ENCODE measurements around the gene ADGRG6. TPM values are rescaled to one million over a fixed set of nuclear protein-coding genes. Genes with fewer than 3 reads are reported as not detected.

The ADGRG6 gene
- total RNA-seq, 1 donor from 2014 or later, result 35.3 TPM

DNA sequence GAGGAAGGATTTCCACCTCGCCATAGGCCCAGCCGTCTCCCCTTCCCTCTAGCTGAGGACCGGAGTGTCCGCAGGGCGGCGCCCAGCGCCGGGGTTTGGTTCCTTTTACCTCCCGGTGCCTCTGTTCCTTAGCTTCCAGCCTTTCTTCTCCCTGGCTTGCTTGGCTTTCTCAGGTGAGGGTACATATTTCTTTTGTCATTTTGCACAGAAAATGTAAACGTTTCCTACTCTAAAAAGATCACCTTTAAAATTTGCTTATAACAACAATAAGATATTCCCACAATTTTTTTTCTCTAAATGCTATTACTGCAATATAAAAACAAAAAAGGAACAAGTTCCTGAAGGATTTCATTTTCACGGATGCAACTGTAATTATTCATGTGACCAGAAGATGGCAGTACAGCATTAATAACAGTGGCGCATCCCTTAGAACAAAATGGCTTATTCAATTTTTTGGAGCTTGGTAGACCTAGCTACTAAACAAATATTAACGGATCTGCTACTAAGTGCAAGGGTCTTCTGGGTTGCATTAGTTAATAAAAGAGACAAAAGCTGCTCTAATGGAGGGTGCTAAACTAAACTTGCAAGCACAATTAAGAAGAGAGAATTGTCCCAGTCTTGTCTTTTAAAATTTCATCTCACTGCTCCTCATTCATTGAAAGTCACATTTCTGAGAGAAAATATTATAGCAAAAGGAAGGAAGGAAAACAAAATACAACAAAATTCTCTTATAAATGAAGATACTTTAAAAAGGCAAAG is 172.9 kb downstream of the ADGRG6 start:
- H3K4me3 ChIP-seq (ENCODE audit: low read depth, low read length), result no peak overlapping the region
- DNase-seq (ENCODE audit: low read depth), result peak; percentile 35
- TF ChIP-seq, protein P1, sequence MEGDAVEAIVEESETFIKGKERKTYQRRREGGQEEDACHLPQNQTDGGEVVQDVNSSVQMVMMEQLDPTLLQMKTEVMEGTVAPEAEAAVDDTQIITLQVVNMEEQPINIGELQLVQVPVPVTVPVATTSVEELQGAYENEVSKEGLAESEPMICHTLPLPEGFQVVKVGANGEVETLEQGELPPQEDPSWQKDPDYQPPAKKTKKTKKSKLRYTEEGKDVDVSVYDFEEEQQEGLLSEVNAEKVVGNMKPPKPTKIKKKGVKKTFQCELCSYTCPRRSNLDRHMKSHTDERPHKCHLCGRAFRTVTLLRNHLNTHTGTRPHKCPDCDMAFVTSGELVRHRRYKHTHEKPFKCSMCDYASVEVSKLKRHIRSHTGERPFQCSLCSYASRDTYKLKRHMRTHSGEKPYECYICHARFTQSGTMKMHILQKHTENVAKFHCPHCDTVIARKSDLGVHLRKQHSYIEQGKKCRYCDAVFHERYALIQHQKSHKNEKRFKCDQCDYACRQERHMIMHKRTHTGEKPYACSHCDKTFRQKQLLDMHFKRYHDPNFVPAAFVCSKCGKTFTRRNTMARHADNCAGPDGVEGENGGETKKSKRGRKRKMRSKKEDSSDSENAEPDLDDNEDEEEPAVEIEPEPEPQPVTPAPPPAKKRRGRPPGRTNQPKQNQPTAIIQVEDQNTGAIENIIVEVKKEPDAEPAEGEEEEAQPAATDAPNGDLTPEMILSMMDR (conservative IDR thresholded peaks at IDR 0.05; ENCODE audit: low read depth, low read length), result peak; percentile 51

DNA sequence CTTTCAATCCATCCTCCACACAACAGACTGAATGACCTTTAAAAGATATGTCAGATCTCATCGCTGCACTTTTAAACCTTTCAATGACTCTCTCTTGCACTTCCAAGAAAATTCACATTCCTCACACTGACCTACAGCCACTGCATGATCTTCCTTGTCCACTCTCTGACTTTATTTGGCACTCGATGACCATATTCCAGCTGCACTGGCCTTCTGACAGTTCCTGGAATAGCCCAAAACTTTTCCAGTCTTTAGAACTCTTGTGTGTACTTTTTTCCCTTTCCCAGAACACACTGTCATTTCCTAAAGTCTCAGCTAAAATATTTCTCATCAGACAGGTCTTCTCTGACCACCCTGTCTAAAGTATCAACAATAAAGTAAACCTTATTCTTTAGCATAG is 174.6 kb downstream of the ADGRG6 start:
- no peak overlapping the region for H3K4me3 ChIP-seq (ENCODE audit: low read depth, low read length)
- DNase-seq (ENCODE audit: low read depth), result no peak
- TF ChIP-seq, protein P1 (conservative IDR thresholded peaks at IDR 0.05; ENCODE audit: low read depth, low read length), result no peak

DNA sequence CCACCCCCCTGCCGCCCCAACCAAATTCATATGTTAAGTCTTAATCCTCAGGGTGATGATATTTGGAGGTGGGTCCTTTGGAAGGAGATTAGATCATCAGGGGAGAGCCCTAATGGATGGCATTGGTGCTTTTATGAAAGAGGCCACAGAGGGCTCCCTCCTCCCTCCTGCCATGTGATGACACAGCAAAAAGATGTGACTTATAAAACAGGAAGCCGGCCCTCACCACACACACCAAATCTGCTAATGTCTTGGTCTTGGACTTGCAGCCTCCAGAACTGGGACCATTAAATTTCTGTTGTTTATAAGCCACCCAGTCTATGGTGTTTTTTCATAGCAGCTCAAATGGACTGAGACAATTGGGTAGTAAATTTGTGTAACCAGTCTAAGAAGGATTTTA is 176.3 kb downstream of the ADGRG6 start:
- TF ChIP-seq, protein P1 (conservative IDR thresholded peaks at IDR 0.05; ENCODE audit: low read depth, low read length), result peak; percentile 11
- H3K4me3 ChIP-seq (ENCODE audit: low read depth, low read length), result no peak overlapping the region
- no peak for DNase-seq (ENCODE audit: low read depth)

DNA sequence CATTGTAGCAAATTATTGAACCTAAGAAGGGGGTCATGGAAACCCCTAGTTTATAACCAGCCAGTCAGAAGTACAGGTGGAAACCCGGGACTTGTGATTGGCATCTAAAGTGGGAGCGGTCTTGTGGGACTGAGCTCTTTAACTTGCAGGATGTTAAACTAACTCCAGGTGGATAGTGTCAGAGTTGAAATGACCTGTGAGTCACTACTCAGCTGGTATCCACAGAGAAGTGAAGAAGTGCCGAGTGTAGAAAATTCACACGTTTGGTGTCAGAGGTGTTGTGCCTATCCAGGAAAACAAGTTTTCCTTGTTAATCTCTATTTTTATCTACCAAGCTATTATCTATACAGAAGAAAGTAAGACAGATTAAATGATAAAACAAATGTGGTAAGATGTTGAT is 179.7 kb downstream of the ADGRG6 start:
- no peak overlapping the region for H3K4me3 ChIP-seq (ENCODE audit: low read depth, low read length)
- TF ChIP-seq, protein P1 (conservative IDR thresholded peaks at IDR 0.05; ENCODE audit: low read depth, low read length), result no peak
- peak; percentile 56 for DNase-seq (ENCODE audit: low read depth)

DNA sequence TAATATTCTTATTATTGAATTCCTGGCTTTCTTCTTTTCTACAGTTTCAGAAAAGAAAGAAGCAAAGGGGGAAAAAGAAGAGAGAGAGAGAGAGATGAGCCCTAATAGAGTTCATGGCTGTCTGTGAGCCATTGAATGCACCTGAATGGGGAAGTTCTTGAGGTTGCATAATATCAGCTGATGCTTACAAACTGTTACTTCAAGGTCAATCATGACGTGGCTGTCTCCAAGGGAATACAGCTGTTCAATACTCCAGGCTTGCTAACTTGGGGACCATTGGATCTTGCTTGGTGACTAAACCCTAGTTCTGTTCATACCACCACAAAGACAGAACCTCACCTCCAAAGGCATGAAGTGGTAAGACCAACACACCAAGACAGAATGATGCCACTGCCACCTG is 180.4 kb downstream of the ADGRG6 start:
- H3K4me3 ChIP-seq (ENCODE audit: low read depth, low read length), result no peak overlapping the region
- TF ChIP-seq, protein P1 (conservative IDR thresholded peaks at IDR 0.05; ENCODE audit: low read depth, low read length), result no peak
- DNase-seq (ENCODE audit: low read depth), result no peak

DNA sequence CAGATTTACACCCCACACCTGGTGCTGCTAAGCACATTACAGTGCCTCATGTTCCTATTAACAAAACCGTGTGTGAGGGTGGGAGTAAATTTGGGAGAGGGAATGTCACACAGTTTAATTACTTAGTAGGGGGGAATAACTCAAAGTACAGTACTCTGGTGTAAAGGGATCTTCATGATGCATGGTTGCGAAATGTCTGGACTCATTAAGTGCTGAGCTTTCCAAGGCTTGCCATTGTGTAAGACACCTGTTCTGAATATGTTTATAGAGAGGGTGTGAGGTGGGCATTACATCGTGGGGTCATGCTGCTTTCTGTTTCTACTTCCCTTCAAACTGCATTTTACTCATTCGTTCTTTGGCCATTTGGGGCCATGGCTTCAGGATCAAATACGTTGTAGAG is 181.2 kb downstream of the ADGRG6 start:
- peak; percentile 38 for DNase-seq (ENCODE audit: low read depth)
- TF ChIP-seq, protein P1 (conservative IDR thresholded peaks at IDR 0.05; ENCODE audit: low read depth, low read length), result no peak
- H3K4me3 ChIP-seq (ENCODE audit: low read depth, low read length), result no peak overlapping the region

DNA sequence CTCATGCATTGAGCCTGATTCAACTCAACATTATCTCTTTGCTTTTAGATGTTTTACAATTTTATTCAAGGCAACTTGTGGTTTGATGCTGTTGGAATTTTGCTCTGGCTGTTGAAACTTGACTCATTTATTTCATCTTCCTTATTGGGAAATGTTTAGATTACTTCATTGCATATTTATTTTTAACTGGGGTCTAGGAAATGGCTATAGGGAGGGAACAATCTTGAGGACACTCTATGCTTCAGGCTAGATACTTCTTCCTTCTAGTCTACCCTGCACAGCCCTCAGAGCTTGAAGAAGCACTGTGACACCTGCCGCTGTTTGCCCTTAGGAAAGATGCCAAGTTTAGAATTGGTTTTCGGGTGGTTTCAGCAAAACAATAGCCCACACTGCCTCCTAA is 183.4 kb downstream of the ADGRG6 start:
- no peak for DNase-seq (ENCODE audit: low read depth)
- TF ChIP-seq, protein P1 (conservative IDR thresholded peaks at IDR 0.05; ENCODE audit: low read depth, low read length), result no peak

More for the DNA sequence above, 183.4 kb downstream of the ADGRG6 start:
- H3K4me3 ChIP-seq (ENCODE audit: low read depth, low read length), result no peak overlapping the region
